Uterus (tissue), 2 donors: ENCODE results near the gene GJB5.

Source experiments
- POLR2A ChIP-seq, 2 donors: fragments of 450-650 bp; IDR thresholded peaks; one replicate each; pipeline ENCODE4 v1.6.1; 2016; ENCODE audit warnings: antibody characterized with exemption in 2 of 2, mild to moderate bottlenecking in 1 of 2, moderate library complexity in 1 of 2
- TF ChIP-seq, protein P1 (sequence below), 4 experiments: fragments of 200-600 bp in 2 of 4; fragments of 450-650 bp in 2 of 4; sonication (generic) in 2 of 4; IDR thresholded peaks; one replicate each; pipeline ENCODE4 v1.5.1; 2016 to 2019; ENCODE audit warnings: antibody characterized with exemption in 4 of 4, mild to moderate bottlenecking in 2 of 4, moderate library complexity in 1 of 4

DNA sequence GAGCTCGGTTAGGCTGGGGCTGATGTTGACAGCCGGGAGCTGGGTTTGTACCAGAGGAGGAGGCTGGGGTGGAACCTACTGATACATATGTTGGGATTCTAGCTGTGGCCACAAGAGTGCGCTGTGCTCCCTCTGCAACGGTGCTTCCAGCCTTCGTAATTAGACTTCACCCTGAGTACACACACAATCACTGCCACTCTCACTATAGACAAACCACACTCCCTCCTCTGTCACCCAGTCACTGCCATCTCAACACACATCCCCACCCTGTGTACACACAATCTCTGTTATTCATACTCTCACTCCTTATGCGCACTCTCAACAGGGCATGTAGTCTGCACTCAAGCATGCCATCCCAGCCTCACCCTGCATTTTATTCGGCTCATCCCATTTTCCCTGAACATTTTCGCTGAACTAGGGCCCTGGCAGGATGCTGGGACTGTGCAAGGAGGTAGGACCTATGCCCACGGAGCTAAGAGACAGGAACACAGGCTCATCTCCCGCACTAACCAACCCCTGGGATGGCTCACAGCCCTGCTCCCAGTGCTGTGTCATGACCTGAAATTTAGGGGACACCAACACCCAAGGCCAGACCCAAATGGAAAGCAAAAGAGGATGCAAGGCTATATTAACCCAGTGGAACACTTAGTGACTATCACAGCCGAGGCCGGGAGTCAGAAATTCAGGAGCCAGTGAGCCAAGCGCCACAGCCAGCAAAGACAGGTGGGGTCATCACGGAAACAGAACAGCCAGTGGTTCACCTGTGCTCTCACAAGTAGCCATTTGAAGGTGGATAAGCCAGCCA lies 31.9 kb downstream of the GJB5 start:
- TF ChIP-seq, protein P1, sequence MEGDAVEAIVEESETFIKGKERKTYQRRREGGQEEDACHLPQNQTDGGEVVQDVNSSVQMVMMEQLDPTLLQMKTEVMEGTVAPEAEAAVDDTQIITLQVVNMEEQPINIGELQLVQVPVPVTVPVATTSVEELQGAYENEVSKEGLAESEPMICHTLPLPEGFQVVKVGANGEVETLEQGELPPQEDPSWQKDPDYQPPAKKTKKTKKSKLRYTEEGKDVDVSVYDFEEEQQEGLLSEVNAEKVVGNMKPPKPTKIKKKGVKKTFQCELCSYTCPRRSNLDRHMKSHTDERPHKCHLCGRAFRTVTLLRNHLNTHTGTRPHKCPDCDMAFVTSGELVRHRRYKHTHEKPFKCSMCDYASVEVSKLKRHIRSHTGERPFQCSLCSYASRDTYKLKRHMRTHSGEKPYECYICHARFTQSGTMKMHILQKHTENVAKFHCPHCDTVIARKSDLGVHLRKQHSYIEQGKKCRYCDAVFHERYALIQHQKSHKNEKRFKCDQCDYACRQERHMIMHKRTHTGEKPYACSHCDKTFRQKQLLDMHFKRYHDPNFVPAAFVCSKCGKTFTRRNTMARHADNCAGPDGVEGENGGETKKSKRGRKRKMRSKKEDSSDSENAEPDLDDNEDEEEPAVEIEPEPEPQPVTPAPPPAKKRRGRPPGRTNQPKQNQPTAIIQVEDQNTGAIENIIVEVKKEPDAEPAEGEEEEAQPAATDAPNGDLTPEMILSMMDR (IDR thresholded peaks at IDR 0.05): peak; percentile 47 to 73 (median 58)
- TF ChIP-seq POLR2A (IDR thresholded peaks at IDR 0.05): no peak
